Tibial nerve (tissue), 4 donors: Measurements from ENCODE around the gene TBXAS1.

Source experiments
- EP300 ChIP-seq, 2 donors: sonication (generic); formaldehyde crosslinking; IDR thresholded peaks; one replicate each; pipeline ENCODE4 v1.6.1; 2017; ENCODE audit warnings: antibody characterized with exemption in 2 of 2, mild to moderate bottlenecking in 1 of 2
- TF ChIP-seq, protein P1 (sequence below), 5 experiments: fragments of 200-600 bp in 3 of 5; fragments of 450-650 bp in 2 of 5; sonication (generic) in 3 of 5; IDR thresholded peaks; one replicate each; pipeline ENCODE4 v1.5.1; 2016 to 2019; ENCODE audit warnings: antibody characterized with exemption in 5 of 5, mild to moderate bottlenecking in 3 of 5, moderate library complexity in 2 of 5

DNA sequence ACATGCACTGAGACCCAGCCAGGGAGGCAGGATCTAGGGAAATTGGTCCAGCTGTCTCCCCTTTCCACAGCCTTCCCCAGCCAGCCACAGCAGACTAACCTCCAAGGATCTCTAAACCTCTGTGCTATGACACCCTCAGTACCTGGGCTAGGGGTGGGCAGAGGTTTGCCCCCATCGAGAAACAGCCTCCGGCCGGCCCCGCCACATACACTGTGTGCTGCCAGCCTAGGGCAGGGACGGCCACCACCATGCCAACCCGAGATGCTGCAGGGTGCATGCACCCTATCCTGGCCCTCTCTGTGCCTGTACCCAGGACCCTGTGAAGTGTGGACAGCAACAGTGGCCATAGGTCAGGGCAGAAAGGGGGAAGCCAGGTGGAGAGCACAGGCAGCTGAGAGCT, 175.6 kb downstream of the TBXAS1 start:
- TF ChIP-seq, protein P1, sequence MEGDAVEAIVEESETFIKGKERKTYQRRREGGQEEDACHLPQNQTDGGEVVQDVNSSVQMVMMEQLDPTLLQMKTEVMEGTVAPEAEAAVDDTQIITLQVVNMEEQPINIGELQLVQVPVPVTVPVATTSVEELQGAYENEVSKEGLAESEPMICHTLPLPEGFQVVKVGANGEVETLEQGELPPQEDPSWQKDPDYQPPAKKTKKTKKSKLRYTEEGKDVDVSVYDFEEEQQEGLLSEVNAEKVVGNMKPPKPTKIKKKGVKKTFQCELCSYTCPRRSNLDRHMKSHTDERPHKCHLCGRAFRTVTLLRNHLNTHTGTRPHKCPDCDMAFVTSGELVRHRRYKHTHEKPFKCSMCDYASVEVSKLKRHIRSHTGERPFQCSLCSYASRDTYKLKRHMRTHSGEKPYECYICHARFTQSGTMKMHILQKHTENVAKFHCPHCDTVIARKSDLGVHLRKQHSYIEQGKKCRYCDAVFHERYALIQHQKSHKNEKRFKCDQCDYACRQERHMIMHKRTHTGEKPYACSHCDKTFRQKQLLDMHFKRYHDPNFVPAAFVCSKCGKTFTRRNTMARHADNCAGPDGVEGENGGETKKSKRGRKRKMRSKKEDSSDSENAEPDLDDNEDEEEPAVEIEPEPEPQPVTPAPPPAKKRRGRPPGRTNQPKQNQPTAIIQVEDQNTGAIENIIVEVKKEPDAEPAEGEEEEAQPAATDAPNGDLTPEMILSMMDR (IDR thresholded peaks at IDR 0.05), result no peak
- TF ChIP-seq EP300 (IDR thresholded peaks at IDR 0.05), result no peak
